NCI-H69 (cell line): Measurements from ENCODE around the gene ENO2.

Source experiments
- DNase-seq: peaks from one replicate; lab custom pipeline; 2025; lab: John Stamatoyannopoulos, UW

Gene ENO2

GRCh38 chr12:6932766-6933165 is 18.4 kb downstream of the ENO2 start:
- no peak for DNase-seq

- no peak for DNase-seq
Observed at GRCh38 chr12:6934110-6934509, 19.7 kb downstream of the ENO2 start.

DNA sequence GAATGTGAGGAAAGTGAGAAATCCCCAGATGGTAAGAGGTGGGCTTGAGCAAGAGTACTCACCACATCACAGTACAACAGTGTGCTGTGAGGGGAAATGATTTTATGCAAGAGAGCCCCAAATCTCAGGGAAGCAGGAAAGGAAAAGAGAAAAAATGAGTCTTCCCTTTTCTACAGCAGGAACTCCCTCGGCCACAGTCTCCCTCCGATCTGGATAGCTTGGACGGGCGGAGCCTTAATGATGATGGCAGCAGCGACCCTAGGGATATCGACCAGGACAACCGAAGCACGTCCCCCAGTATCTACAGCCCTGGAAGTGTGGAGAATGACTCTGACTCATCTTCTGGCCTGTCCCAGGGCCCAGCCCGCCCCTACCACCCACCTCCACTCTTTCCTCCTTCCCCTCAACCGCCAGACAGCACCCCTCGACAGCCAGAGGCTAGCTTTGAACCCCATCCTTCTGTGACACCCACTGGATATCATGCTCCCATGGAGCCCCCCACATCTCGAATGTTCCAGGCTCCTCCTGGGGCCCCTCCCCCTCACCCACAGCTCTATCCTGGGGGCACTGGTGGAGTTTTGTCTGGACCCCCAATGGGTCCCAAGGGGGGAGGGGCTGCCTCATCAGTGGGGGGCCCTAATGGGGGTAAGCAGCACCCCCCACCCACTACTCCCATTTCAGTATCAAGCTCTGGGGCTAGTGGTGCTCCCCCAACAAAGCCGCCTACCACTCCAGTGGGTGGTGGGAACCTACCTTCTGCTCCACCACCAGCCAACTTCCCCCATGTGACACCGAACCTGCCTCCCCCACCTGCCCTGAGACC is 21.2 kb downstream of the ENO2 start:
- DNase-seq: no peak

- no peak for DNase-seq
Observed at GRCh38 chr12:6936194-6936635, 21.8 kb downstream of the ENO2 start.

DNA sequence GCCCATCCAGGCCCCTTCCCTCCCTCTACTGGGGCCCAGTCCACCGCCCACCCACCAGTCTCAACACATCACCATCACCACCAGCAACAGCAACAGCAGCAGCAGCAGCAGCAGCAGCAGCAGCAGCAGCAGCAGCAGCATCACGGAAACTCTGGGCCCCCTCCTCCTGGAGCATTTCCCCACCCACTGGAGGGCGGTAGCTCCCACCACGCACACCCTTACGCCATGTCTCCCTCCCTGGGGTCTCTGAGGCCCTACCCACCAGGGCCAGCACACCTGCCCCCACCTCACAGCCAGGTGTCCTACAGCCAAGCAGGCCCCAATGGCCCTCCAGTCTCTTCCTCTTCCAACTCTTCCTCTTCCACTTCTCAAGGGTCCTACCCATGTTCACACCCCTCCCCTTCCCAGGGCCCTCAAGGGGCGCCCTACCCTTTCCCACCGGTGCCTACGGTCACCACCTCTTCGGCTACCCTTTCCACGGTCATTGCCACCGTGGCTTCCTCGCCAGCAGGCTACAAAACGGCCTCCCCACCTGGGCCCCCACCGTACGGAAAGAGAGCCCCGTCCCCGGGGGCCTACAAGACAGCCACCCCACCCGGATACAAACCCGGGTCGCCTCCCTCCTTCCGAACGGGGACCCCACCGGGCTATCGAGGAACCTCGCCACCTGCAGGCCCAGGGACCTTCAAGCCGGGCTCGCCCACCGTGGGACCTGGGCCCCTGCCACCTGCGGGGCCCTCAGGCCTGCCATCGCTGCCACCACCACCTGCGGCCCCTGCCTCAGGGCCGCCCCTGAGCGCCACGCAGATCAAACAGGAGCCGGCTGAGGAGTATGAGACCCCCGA is 22.5 kb downstream of the ENO2 start:
- DNase-seq: peak; percentile 55

DNA sequence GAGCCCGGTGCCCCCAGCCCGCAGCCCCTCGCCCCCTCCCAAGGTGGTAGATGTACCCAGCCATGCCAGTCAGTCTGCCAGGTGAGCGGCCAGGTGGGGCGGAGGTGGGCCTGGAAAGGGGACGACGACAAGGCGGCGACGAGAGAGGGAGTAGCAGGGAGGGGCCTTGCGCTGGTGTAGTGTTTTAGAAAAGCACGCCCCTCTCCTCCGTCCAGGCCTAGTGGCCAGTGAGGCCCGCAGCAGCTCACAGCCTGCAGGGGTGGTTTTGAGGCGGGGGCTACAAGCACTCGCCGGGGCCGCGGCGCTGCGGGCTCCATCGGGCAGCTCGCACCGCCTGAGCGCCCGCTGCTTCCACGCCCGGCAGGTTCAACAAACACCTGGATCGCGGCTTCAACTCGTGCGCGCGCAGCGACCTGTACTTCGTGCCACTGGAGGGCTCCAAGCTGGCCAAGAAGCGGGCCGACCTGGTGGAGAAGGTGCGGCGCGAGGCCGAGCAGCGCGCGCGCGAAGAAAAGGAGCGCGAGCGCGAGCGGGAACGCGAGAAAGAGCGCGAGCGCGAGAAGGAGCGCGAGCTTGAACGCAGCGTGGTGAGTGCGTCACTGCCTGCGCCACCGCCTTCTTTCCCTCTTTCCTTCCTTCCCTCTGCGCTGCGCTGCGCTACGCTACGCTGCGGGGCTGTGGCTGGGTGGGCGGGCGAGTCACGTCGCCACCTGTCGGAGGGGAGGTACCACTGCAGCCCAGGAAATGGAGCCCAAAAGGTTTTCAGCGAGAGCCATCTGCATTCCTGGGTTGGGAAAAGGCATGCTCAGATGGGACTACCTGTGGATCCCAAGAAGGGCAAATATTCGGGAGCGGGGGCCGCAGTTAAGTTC is 23.3 kb downstream of the ENO2 start:
- peak; percentile 99 for DNase-seq

DNA sequence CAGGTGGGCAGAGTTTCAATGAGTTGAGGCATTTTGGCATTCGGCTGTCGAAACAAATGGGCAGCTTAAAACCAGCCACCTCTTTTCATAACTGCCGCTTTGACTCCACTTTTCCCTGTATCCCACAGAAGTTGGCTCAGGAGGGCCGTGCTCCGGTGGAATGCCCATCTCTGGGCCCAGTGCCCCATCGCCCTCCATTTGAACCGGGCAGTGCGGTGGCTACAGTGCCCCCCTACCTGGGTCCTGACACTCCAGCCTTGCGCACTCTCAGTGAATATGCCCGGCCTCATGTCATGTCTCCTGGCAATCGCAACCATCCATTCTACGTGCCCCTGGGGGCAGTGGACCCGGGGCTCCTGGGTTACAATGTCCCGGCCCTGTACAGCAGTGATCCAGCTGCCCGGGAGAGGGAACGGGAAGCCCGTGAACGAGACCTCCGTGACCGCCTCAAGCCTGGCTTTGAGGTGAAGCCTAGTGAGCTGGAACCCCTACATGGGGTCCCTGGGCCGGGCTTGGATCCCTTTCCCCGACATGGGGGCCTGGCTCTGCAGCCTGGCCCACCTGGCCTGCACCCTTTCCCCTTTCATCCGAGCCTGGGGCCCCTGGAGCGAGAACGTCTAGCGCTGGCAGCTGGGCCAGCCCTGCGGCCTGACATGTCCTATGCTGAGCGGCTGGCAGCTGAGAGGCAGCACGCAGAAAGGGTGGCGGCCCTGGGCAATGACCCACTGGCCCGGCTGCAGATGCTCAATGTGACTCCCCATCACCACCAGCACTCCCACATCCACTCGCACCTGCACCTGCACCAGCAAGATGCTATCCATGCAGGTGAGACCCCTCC is 24.2 kb downstream of the ENO2 start:
- DNase-seq: no peak

GRCh38 chr12:6939191-6939540 is 24.8 kb downstream of the ENO2 start:
- no peak for DNase-seq

DNA sequence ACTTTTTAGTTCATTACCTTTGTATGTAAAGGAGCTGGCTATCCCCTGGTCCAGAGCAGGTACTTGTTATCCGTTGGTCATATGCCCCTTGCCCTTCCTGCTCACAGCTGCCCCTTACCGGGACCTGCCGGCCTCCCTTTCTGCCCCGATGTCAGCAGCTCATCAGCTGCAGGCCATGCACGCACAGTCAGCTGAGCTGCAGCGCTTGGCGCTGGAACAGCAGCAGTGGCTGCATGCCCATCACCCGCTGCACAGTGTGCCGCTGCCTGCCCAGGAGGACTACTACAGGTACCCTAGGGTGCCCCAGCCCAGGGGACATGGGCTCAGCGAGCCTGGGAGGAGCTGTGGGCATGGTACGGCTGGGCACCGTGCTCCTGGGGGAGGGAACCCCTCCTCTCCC is 26.9 kb downstream of the ENO2 start:
- no peak for DNase-seq

DNA sequence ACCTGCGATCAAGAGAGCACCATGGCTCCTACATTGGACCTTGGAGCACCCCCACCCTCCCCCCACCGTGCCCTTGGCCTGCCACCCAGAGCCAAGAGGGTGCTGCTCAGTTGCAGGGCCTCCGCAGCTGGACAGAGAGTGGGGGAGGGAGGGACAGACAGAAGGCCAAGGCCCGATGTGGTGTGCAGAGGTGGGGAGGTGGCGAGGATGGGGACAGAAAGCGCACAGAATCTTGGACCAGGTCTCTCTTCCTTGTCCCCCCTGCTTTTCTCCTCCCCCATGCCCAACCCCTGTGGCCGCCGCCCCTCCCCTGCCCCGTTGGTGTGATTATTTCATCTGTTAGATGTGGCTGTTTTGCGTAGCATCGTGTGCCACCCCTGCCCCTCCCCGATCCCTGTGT is 27.4 kb downstream of the ENO2 start:
- DNase-seq: no peak

- DNase-seq: no peak
Observed at GRCh38 chr12:6942331-6942665, 27.9 kb downstream of the ENO2 start.

GRCh38 chr12:6943389-6943721 is 29.0 kb downstream of the ENO2 start:
- DNase-seq: peak; percentile 94

- DNase-seq: peak; percentile 96
Observed at GRCh38 chr12:6943722-6944380, 29.5 kb downstream of the ENO2 start, which contains the start of the genes C12orf57 and RNU7-1. TSS of gene C12orf57 (plus strand) at chr12:6944022. CDS start at chr12:6944122, 100 bp downstream. TSS of gene RNU7-1 (plus strand) at chr12:6943816.

DNA sequence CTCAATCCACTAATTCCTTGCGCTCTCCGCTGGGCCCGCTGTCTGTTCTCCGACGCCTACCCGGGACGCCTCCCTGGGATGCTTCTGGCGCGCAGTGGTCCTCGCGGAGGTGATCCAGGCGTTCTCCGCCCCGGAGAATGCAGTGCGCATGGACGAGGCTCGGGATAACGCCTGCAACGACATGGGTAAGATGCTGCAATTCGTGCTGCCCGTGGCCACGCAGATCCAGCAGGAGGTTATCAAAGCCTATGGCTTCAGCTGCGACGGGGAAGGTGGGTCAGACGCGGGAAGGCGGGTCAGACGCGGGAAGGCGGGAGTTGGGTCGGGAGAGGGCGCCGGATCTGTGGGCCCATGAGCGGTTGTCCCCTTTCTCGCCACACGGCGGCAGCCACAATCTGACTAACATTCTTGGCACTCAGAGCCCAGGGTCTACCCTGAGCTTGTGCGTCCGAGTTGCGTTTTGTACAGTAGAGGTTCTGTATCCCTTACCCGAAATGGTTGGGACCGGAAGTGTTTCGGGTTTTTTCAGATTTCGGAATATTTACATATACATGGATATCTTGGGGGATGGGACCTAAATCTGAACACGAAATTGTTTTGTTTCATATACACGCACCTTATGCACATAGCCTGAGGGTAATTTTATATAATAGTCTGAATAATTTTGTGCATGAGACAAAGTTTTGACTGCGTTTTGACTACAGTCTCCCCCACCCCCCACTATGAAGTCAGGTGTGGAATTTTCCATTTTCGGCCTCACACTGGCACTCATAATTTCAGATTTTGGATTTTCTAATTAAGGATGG is 30.2 kb downstream of the ENO2 start:
- DNase-seq: peak; percentile 98

DNA sequence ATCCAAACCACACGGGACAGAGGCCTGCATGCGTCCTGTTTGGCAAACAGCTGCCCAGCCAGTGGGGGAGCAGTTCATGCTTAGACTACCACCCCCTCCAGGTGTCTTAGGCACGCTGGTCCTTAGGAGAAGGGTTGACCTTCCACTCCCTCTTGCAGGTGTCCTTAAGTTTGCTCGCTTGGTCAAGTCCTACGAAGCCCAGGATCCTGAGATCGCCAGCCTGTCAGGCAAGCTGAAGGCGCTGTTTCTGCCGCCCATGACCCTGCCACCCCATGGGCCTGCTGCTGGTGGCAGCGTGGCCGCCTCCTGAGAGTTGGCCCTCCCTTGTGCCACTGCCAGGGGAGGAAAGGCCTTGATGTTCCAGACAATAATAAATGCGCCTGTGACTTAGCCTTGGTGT is 31.2 kb downstream of the ENO2 start:
- DNase-seq: no peak

DNA sequence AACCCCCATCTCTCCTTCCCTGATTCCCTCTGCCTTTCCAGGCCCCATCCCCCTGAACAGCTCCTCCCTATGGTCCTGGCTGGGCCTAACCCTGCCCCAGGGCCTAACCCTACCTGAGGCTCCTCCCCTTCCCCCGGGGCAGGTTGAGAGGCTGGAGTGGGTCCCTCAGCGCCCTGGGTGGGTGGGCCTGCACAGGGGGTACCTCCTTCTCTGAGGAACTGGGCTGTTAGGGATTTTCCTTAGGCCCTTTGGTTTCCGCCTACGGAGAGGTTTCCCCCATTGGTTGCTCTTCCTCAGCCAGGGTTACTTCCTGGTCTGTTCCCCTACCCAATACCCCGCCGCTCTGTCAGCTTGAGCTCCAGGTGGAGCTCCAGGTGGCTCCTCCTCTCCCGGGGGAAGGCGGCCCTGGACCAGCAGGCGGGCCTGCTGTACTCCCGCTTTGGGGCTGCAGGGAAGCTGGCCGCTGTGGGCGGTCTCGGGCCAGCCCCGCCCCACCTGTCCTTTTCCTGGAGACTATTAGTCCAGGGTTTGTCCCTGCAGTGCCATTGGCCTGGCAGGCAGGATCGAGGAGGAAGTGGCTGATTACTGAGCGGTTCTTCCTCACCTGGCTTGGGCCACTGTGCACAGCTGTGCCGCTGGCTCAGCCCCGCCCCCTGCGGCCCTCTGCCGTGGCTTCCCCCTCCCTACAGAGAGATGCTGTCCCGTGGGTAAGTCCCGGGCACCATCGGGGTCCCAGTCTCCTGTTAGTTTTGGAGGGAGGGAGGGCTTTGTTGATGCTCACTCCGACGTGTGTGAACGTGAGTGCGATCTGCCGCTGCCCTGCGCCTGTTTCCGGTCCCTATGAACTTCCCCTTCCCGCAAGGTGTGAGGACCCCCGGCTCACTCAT is 31.9 kb downstream of the ENO2 start:
- peak; percentile 99 for DNase-seq

- DNase-seq: no peak
Observed at GRCh38 chr12:6946920-6947374, 32.6 kb downstream of the ENO2 start.

GRCh38 chr12:6947615-6948014 is 33.2 kb downstream of the ENO2 start:
- no peak for DNase-seq
